WTC11 (cell line): ENCODE results near the gene VCAN. TPM values are rescaled to one million over a fixed set of nuclear protein-coding genes. Genes with fewer than 3 reads are reported as not detected.
A peak's percentile ranks its signal among the peaks of the same experiment; 100 is the strongest.

Experiments used
- ATAC-seq: fragments of 200-7000 bp; cut with Tn5 transposase; 2 replicates; pipeline ENCODE4 v1.10.0; 2021; ENCODE audit warnings: mild to moderate bottlenecking, moderate library complexity
- CTCF ChIA-PET: fragments of 300-600 bp; sonication (Branson Sonifier 250); formaldehyde crosslinking; loops from one replicate; lab custom pipeline; 2021; ENCODE audit warnings: antibody characterized with exemption; lab: Charles Lee
- POLR2A ChIA-PET: fragments of 350-600 bp; sonication (Branson Sonifier 250); formaldehyde crosslinking; loops from one replicate; lab custom pipeline; 2021; ENCODE audit warnings: antibody characterized with exemption; lab: Charles Lee
- DNase-seq: peaks from one replicate; pipeline ENCODE4 v3.0.0; 2021; ENCODE audit warnings: low spot score
- H3K27ac Mint-ChIP-seq: 2 replicates; pipeline ENCODE4 v1.8.0; 2021; ENCODE audit warnings: mixed read lengths
- H3K27me3 Mint-ChIP-seq: 2 replicates; pipeline ENCODE4 v1.8.0; 2021; ENCODE audit warnings: low read depth, mild to moderate bottlenecking, moderate library complexity, mixed read lengths
- H3K36me3 Mint-ChIP-seq: 2 replicates; pipeline ENCODE4 v1.8.0; 2021; ENCODE audit warnings: mixed read lengths
- H3K4me1 Mint-ChIP-seq: 2 replicates; pipeline ENCODE4 v1.8.0; 2022; ENCODE audit warnings: mixed read lengths
- H3K4me3 Mint-ChIP-seq: 2 replicates; pipeline ENCODE4 v1.8.0; 2021; ENCODE audit warnings: mild to moderate bottlenecking, moderate library complexity, mixed read lengths
- H3K9me3 Mint-ChIP-seq: 2 replicates; pipeline ENCODE4 v1.8.0; 2021; ENCODE audit warnings: mixed read lengths
- CBFB ChIP-seq: sonication (generic); formaldehyde crosslinking; IDR thresholded peaks from 2 replicates; pipeline ENCODE4 v1.8.1; 2022; ENCODE audit warnings: mild to moderate bottlenecking, low read depth, missing genetic modification reagents
- ELF4 ChIP-seq: sonication (generic); formaldehyde crosslinking; IDR thresholded peaks from 2 replicates; pipeline ENCODE4 v1.8.1; 2022; ENCODE audit warnings: low read depth, mild to moderate bottlenecking, moderate library complexity, missing genetic modification reagents
- ETV6 ChIP-seq: sonication (generic); formaldehyde crosslinking; IDR thresholded peaks from 2 replicates; pipeline ENCODE4 v1.8.1; 2022; ENCODE audit warnings: mild to moderate bottlenecking, missing genetic modification reagents
- FOXJ3 ChIP-seq: sonication (generic); formaldehyde crosslinking; IDR thresholded peaks from 2 replicates; pipeline ENCODE4 v1.9.0; 2021; ENCODE audit warnings: missing genetic modification reagents, mild to moderate bottlenecking, borderline replicate concordance
- FOXP1 ChIP-seq: sonication (generic); formaldehyde crosslinking; IDR thresholded peaks from 2 replicates; pipeline ENCODE4 v1.8.0; 2022; ENCODE audit warnings: missing genetic modification reagents, mild to moderate bottlenecking, moderate library complexity, borderline replicate concordance
- IRF2 ChIP-seq: sonication (generic); formaldehyde crosslinking; IDR thresholded peaks from 2 replicates; pipeline ENCODE4 v1.8.0; 2022; ENCODE audit warnings: low read depth, missing genetic modification reagents, borderline replicate concordance
- MXD4 ChIP-seq: fragments of 250-450 bp; sonication (Bioruptor Pico); IDR thresholded peaks from 2 replicates; pipeline ENCODE4 v1.8.0; 2021; ENCODE audit warnings: mild to moderate bottlenecking, moderate library complexity, borderline replicate concordance
- NFYB ChIP-seq: sonication (generic); formaldehyde crosslinking; conservative IDR thresholded peaks from 2 replicates; pipeline ENCODE4 v1.8.0; 2022; ENCODE audit warnings: low read depth, missing genetic modification reagents
- NR3C1 ChIP-seq: sonication (generic); formaldehyde crosslinking; conservative IDR thresholded peaks from 2 replicates; pipeline ENCODE4 v1.8.1; 2023; ENCODE audit warnings: low read depth, mild to moderate bottlenecking, missing genetic modification reagents
- OVOL2 ChIP-seq: fragments of 250-450 bp; sonication (Bioruptor Pico); IDR thresholded peaks from 2 replicates; pipeline ENCODE4 v1.9.0; 2021; ENCODE audit warnings: mild to moderate bottlenecking, borderline replicate concordance
- RORB ChIP-seq: fragments of 250-450 bp; sonication (Bioruptor Pico); IDR thresholded peaks from 2 replicates; pipeline ENCODE4 v1.9.0; 2021; ENCODE audit warnings: mild to moderate bottlenecking
- SMAD4 ChIP-seq: sonication (generic); formaldehyde crosslinking; IDR thresholded peaks from 2 replicates; pipeline ENCODE4 v1.8.0; 2022; ENCODE audit warnings: mild to moderate bottlenecking, missing genetic modification reagents
- TP53 ChIP-seq: sonication (generic); formaldehyde crosslinking; IDR thresholded peaks from 2 replicates; pipeline ENCODE4 v1.8.1; 2023; ENCODE audit warnings: mild to moderate bottlenecking, missing genetic modification reagents
- ZNF232 ChIP-seq: sonication (generic); formaldehyde crosslinking; IDR thresholded peaks from 2 replicates; pipeline ENCODE4 v1.8.0; 2022; ENCODE audit warnings: mild to moderate bottlenecking, missing genetic modification reagents
- total RNA-seq: library from RNA; stranded (reverse); gene quantifications from 3 replicates; pipeline ENCODE4 v1.2.3, GENCODE V29; 2021
- TF ChIP-seq, protein P1 (sequence below): sonication (generic); formaldehyde crosslinking; conservative IDR thresholded peaks from 2 replicates; pipeline ENCODE4 v1.8.1; 2023; ENCODE audit warnings: mild to moderate bottlenecking, low read depth, missing genetic modification reagents, moderate library complexity
- TF ChIP-seq, protein P2 (sequence below): fragments of 250-450 bp; sonication (Bioruptor Pico); IDR thresholded peaks from 2 replicates; pipeline ENCODE4 v1.9.0; 2021; ENCODE audit warnings: mild to moderate bottlenecking, borderline replicate concordance
- TF ChIP-seq, protein P3 (sequence below): fragments of 250-450 bp; sonication (Bioruptor Pico); IDR thresholded peaks from 2 replicates; pipeline ENCODE4 v1.9.0; 2021; ENCODE audit warnings: mild to moderate bottlenecking
- TF ChIP-seq, protein P4 (sequence below): fragments of 250-450 bp; sonication (Bioruptor Pico); IDR thresholded peaks from 2 replicates; pipeline ENCODE4 v1.9.0; 2021; ENCODE audit warnings: moderate library complexity, mild to moderate bottlenecking, inconsistent platforms, borderline replicate concordance
- TF ChIP-seq, protein P5 (sequence below): fragments of 250-450 bp; sonication (Bioruptor Pico); conservative IDR thresholded peaks from 2 replicates; pipeline ENCODE4 v1.9.0; 2021; ENCODE audit warnings: mild to moderate bottlenecking
- TF ChIP-seq, protein P6 (sequence below): sonication (generic); formaldehyde crosslinking; IDR thresholded peaks from 2 replicates; pipeline ENCODE4 v1.8.1; 2022; ENCODE audit warnings: mild to moderate bottlenecking, missing genetic modification reagents, moderate library complexity, borderline replicate concordance

VCAN gene
- total RNA-seq, 1 experiment from 2014 or later: 276 TPM

DNA sequence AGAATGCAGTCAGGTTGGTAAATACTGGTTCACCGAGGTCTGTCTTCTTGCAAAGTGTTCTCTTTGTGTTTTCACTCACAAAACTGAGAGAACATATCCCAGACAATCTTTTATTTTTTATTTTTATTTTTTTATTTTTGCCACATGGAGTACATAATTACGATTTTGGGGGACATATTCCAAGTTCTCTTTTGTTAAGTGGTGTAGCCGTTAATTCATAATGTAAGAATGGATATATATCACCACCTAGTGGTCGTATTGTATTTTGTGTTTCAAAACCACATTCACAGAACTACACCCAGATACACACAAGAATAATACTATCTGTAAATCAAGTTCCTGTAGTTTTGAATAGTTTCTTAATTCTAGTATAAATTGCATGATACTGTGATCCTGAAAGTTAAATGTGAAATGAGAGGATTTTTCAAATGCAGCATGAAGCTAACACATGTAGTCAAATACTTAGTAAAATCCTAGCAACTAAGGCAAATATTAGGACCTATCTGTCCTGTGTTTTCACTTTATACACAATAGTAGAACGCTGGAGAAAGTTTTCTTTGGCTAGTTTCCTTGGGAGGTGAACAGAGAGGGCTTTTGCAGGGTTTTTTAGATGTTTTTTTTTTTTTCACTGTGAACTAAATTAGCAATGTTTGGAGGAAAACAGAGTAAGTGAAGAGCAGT lies 92.7 kb downstream of the VCAN start:
- no peaks in the 10 kb centered on the region for H3K27me3 Mint-ChIP-seq
- H3K4me3 Mint-ChIP-seq: no peak overlapping the region
- DNase-seq: no peak
- ChIA-PET POLR2A (no interaction called here), CTCF (no interaction called here)
- peak; percentile 43; the same call in 1 of the 2 replicates for ATAC-seq
- no peak for TF ChIP-seq ETV6
- TF ChIP-seq CBFB: no peak
- TF ChIP-seq OVOL2: no peak
- TF ChIP-seq ZNF232: no peak
- no peak for TF ChIP-seq ELF4 (CRISPR knock-in tag)
- TF ChIP-seq FOXP1 (CRISPR knock-in tag): no peak
- TF ChIP-seq NR3C1 (CRISPR knock-in tag): no peak
- H3K4me1 Mint-ChIP-seq: peaks cover 5% of the 10 kb centered on the region
- H3K36me3 Mint-ChIP-seq: peaks cover 42% of the 10 kb centered on the region
- no peaks in the 10 kb centered on the region for H3K9me3 Mint-ChIP-seq
- H3K27ac Mint-ChIP-seq: no peak overlapping the region

DNA sequence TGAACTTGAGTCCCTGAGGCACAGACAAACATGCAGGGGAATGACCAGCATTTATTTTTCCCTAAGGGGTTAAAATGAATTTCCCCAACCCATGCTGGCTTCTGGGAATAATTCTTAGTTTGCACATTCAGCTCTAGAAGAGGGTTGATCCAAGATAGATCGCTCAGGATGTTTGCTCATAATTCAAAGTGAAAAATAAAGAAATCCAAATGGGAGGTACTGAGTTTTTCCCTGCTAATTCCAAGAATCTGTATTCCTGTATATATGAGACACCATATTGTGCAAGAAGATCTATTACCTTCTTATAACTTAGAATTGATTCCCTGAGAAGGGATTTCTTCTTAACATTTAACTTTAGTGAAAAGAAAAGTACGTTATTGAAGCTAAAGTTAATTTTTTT lies 96.2 kb downstream of the VCAN start:
- Mint-ChIP-seq H3K36me3 (peaks cover 46% of the 10 kb centered on the region), H3K9me3 (no peaks in the 10 kb centered on the region), H3K27ac (no peak overlapping the region), H3K4me1 (peaks cover 5% of the 10 kb centered on the region), H3K27me3 (no peaks in the 10 kb centered on the region), H3K4me3 (no peak overlapping the region)
- CTCF ChIA-PET: no interaction called here
- POLR2A ChIA-PET: no interaction called here
- ATAC-seq: no peak
- no peak for DNase-seq
- TF ChIP-seq, protein P1, sequence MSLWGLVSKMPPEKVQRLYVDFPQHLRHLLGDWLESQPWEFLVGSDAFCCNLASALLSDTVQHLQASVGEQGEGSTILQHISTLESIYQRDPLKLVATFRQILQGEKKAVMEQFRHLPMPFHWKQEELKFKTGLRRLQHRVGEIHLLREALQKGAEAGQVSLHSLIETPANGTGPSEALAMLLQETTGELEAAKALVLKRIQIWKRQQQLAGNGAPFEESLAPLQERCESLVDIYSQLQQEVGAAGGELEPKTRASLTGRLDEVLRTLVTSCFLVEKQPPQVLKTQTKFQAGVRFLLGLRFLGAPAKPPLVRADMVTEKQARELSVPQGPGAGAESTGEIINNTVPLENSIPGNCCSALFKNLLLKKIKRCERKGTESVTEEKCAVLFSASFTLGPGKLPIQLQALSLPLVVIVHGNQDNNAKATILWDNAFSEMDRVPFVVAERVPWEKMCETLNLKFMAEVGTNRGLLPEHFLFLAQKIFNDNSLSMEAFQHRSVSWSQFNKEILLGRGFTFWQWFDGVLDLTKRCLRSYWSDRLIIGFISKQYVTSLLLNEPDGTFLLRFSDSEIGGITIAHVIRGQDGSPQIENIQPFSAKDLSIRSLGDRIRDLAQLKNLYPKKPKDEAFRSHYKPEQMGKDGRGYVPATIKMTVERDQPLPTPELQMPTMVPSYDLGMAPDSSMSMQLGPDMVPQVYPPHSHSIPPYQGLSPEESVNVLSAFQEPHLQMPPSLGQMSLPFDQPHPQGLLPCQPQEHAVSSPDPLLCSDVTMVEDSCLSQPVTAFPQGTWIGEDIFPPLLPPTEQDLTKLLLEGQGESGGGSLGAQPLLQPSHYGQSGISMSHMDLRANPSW: no peak
- TF ChIP-seq IRF2 (CRISPR knock-in tag): no peak
- TF ChIP-seq TP53 (CRISPR knock-in tag): no peak
- TF ChIP-seq, protein P2, sequence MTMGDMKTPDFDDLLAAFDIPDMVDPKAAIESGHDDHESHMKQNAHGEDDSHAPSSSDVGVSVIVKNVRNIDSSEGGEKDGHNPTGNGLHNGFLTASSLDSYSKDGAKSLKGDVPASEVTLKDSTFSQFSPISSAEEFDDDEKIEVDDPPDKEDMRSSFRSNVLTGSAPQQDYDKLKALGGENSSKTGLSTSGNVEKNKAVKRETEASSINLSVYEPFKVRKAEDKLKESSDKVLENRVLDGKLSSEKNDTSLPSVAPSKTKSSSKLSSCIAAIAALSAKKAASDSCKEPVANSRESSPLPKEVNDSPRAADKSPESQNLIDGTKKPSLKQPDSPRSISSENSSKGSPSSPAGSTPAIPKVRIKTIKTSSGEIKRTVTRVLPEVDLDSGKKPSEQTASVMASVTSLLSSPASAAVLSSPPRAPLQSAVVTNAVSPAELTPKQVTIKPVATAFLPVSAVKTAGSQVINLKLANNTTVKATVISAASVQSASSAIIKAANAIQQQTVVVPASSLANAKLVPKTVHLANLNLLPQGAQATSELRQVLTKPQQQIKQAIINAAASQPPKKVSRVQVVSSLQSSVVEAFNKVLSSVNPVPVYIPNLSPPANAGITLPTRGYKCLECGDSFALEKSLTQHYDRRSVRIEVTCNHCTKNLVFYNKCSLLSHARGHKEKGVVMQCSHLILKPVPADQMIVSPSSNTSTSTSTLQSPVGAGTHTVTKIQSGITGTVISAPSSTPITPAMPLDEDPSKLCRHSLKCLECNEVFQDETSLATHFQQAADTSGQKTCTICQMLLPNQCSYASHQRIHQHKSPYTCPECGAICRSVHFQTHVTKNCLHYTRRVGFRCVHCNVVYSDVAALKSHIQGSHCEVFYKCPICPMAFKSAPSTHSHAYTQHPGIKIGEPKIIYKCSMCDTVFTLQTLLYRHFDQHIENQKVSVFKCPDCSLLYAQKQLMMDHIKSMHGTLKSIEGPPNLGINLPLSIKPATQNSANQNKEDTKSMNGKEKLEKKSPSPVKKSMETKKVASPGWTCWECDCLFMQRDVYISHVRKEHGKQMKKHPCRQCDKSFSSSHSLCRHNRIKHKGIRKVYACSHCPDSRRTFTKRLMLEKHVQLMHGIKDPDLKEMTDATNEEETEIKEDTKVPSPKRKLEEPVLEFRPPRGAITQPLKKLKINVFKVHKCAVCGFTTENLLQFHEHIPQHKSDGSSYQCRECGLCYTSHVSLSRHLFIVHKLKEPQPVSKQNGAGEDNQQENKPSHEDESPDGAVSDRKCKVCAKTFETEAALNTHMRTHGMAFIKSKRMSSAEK: no peak
- TF ChIP-seq RORB (CRISPR knock-in tag): no peak
- TF ChIP-seq SMAD4 (CRISPR knock-in tag): no peak
- no peak for TF ChIP-seq FOXJ3 (CRISPR knock-in tag)
- no peak for TF ChIP-seq CBFB
- TF ChIP-seq, protein P3, sequence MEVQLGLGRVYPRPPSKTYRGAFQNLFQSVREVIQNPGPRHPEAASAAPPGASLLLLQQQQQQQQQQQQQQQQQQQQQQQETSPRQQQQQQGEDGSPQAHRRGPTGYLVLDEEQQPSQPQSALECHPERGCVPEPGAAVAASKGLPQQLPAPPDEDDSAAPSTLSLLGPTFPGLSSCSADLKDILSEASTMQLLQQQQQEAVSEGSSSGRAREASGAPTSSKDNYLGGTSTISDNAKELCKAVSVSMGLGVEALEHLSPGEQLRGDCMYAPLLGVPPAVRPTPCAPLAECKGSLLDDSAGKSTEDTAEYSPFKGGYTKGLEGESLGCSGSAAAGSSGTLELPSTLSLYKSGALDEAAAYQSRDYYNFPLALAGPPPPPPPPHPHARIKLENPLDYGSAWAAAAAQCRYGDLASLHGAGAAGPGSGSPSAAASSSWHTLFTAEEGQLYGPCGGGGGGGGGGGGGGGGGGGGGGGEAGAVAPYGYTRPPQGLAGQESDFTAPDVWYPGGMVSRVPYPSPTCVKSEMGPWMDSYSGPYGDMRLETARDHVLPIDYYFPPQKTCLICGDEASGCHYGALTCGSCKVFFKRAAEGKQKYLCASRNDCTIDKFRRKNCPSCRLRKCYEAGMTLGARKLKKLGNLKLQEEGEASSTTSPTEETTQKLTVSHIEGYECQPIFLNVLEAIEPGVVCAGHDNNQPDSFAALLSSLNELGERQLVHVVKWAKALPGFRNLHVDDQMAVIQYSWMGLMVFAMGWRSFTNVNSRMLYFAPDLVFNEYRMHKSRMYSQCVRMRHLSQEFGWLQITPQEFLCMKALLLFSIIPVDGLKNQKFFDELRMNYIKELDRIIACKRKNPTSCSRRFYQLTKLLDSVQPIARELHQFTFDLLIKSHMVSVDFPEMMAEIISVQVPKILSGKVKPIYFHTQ (CRISPR knock-in tag): no peak
- TF ChIP-seq, protein P4, sequence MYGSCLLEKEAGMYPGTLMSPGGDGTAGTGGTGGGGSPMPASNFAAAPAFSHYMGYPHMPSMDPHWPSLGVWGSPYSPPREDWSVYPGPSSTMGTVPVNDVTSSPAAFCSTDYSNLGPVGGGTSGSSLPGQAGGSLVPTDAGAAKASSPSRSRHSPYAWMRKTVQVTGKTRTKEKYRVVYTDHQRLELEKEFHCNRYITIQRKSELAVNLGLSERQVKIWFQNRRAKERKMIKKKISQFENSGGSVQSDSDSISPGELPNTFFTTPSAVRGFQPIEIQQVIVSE (CRISPR knock-in tag): no peak
- TF ChIP-seq MXD4 (CRISPR knock-in tag): no peak
- TF ChIP-seq, protein P5, sequence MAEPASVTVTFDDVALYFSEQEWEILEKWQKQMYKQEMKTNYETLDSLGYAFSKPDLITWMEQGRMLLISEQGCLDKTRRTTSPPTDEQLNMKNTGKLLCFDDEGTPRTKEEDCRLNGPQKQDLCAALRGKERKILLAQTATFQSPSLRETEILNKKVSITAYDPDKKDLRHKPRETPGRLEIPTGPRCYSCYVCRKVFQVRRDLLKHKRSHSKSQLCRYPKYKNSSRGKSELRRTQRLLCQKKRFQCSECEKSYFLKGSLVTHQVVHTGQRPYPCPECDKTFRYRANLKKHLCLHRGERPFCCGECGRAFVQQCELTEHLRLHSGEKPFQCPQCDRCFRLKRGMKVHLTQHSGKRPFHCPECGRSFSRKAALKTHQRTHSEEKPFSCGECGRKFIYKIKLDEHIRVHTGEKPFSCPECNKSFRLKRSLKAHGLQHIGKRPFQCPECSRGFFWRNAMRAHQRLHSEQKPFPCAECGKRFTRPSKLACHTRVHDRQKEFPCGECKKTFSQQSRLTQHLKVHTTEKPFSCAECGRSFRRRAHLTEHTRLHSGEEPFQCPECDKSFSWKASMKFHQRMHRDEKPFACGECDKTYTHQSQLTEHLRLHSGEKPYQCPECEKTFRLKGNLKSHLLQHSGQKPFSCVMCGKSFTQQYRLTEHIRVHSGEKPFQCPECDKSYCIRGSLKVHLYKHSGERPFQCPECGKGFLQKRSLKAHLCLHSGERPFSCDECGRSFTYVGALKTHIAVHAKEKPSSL: no peak
- TF ChIP-seq, protein P6, sequence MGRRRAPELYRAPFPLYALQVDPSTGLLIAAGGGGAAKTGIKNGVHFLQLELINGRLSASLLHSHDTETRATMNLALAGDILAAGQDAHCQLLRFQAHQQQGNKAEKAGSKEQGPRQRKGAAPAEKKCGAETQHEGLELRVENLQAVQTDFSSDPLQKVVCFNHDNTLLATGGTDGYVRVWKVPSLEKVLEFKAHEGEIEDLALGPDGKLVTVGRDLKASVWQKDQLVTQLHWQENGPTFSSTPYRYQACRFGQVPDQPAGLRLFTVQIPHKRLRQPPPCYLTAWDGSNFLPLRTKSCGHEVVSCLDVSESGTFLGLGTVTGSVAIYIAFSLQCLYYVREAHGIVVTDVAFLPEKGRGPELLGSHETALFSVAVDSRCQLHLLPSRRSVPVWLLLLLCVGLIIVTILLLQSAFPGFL: no peak
- no peak for TF ChIP-seq NFYB (CRISPR knock-in tag)
